Endothelial cell of umbilical vein (primary cell): ENCODE results near the gene PLS1. TPM values are rescaled to one million over a fixed set of nuclear protein-coding genes. Genes with fewer than 3 reads are reported as not detected.
A peak's percentile ranks its signal among the peaks of the same experiment; 100 is the strongest.

Source experiments
- Bru-seq: library from RNA; stranded (reverse); fragments of 400-500 nt; gene quantifications from one replicate; lab custom pipeline; 2021; lab: Mats Ljungman, UMichigan
- BruChase-seq, 2 experiments: library from RNA; stranded (reverse); fragments of 400-500 nt; gene quantifications; one replicate each; lab custom pipeline; 2021; lab: Mats Ljungman, UMichigan
- BruUV-seq: library from RNA; stranded (reverse); fragments of 400-500 nt; replicated peaks from 2 replicates; lab custom pipeline; 2021; lab: Mats Ljungman, UMichigan
- CTCF ChIA-PET: fragments of 300-600, 350-600 bp; sonication (Branson Sonifier 250); formaldehyde crosslinking; loops from one replicate; lab custom pipeline; 2021; ENCODE audit warnings: antibody characterized with exemption, inconsistent platforms; lab: Charles Lee
- POLR2A ChIA-PET: fragments of 300-600, 350-600 bp; sonication (Branson Sonifier 250); formaldehyde crosslinking; loops from one replicate; lab custom pipeline; 2021; ENCODE audit warnings: antibody characterized with exemption, inconsistent platforms; lab: Charles Lee
- DNase-seq: peaks from one replicate; pipeline ENCODE4 v3.0.0-alpha.2; 2011; ENCODE audit warnings: low read depth, low spot score
- FAIRE-seq: peaks from 2 replicates; lab custom pipeline; 2011; peaks lifted over from hg19 to GRCh38; lab: Jason Lieb, UNC
- H2AFZ ChIP-seq: 2 replicates; pipeline ENCODE4 v1.6.0; 2012; ENCODE audit warnings: low read depth, low read length, control low read depth, inconsistent platforms
- H3K27ac ChIP-seq: 2 replicates; pipeline ENCODE4 v1.5.1; 2011; ENCODE audit warnings: low read depth, mild to moderate bottlenecking, control low read depth, low read length, moderate library complexity; ENCODE audit not compliant: insufficient read depth
- H3K27me3 ChIP-seq, 2 experiments: 2 replicates each; pipeline versions ENCODE4 v1.6.0 to v1.6.1; 2011; ENCODE audit warnings: low read length in 2 of 2, mixed read lengths in 1 of 2; ENCODE audit not compliant: control insufficient read depth in 2 of 2, insufficient read depth in 2 of 2
- H3K36me3 ChIP-seq, 2 experiments: 2 replicates in 1 of 2; 3 replicates in 1 of 2; pipeline ENCODE4 v1.5.1; 2011; ENCODE audit warnings: low read length in 2 of 2, mild to moderate bottlenecking in 1 of 2, moderate library complexity in 1 of 2; ENCODE audit not compliant: control insufficient read depth in 2 of 2, insufficient read depth in 2 of 2; ENCODE audit errors: extremely low read depth in 1 of 2
- H3K4me1 ChIP-seq: 3 replicates; pipeline ENCODE4 v1.5.1; 2011; ENCODE audit warnings: mild to moderate bottlenecking, low read length; ENCODE audit not compliant: control insufficient read depth, insufficient read depth; ENCODE audit errors: extremely low read depth
- H3K4me2 ChIP-seq: 2 replicates; pipeline ENCODE4 v1.6.1; 2011; ENCODE audit warnings: low read length, control low read depth, mixed read lengths; ENCODE audit not compliant: insufficient read depth
- H3K4me3 ChIP-seq, 3 experiments: fragments of 200-600 bp in 1 of 3; sonication (generic), shearing (Covaris generic) in 1 of 3; replicated peaks in 1 of 3; 2 replicates each; pipeline ENCODE4 v1.5.1; 2011 to 2016; ENCODE audit warnings: control low read depth in 3 of 3, low read length in 3 of 3, mild to moderate bottlenecking in 2 of 3, inconsistent platforms in 1 of 3, low read depth in 1 of 3, moderate library complexity in 1 of 3; ENCODE audit not compliant: insufficient read depth in 1 of 3
- H3K79me2 ChIP-seq: 2 replicates; pipeline ENCODE4 v1.6.0; 2012; ENCODE audit warnings: low read length, inconsistent platforms; ENCODE audit not compliant: control insufficient read depth, insufficient read depth
- H3K9ac ChIP-seq: replicated peaks from 2 replicates; pipeline ENCODE3; 2011; ENCODE audit warnings: low read length, control low read depth; ENCODE audit not compliant: insufficient read depth; ENCODE audit errors: extremely low read depth
- H3K9me1 ChIP-seq: replicated peaks from 3 replicates; pipeline ENCODE4 v1.6.0; 2011; ENCODE audit warnings: mild to moderate bottlenecking, low read length; ENCODE audit not compliant: control insufficient read depth, insufficient read depth; ENCODE audit errors: extremely low read depth
- H3K9me3 ChIP-seq: replicated peaks from 2 replicates; pipeline ENCODE4 v1.5.1; 2012; ENCODE audit warnings: low read length, inconsistent platforms; ENCODE audit not compliant: control insufficient read depth, insufficient read depth
- H4K20me1 ChIP-seq: replicated peaks from 2 replicates; pipeline ENCODE3; 2011; ENCODE audit warnings: mild to moderate bottlenecking, low read length; ENCODE audit not compliant: control insufficient read depth, insufficient read depth; ENCODE audit errors: extremely low read depth
- POLR2A ChIP-seq: IDR thresholded peaks from 2 replicates; pipeline ENCODE4 v1.6.1; 2012; ENCODE audit warnings: low read depth, mild to moderate bottlenecking, control low read depth, low read length
- POLR2AphosphoS5 ChIP-seq: IDR thresholded peaks from 2 replicates; pipeline ENCODE4 v1.6.1; 2012; ENCODE audit warnings: low read depth, mild to moderate bottlenecking, control low read depth, low read length, moderate library complexity; ENCODE audit not compliant: insufficient read depth
- dilution Hi-C: fragments of 300-500 bp; cut with MboI; formaldehyde crosslinking; loops from one replicate; pipeline ENCODE4 v1.15.0; 2019; ENCODE audit warnings: low sequenced_read_pairs; ENCODE audit not compliant: extremely low pct_ligation_motif_present
- intact Hi-C: fragments of 100-400 bp; cut with micrococcal nuclease; formaldehyde crosslinking; loops from one replicate; pipeline ENCODE4 v1.10.0; 2022
- long read RNA-seq: library from polyadenylated mRNA; stranded (forward); transcript quantifications from one replicate; pipeline ENCODE4 v2.0.0, GENCODE V29; 2021
- polyA minus RNA-seq, 3 experiments: library from RNA; depleted of rRNA, polyadenylated mRNA; stranded (reverse); fragments of >200 nt; gene quantifications; 1 replicate in 1 of 3; 2 replicates in 2 of 3; pipeline ENCODE4 v1.2.3, GENCODE V29; 2011
- polyA plus RNA-seq, 4 experiments: library from polyadenylated mRNA; depleted of rRNA in 3 of 4; stranded (reverse) in 3 of 4; unstranded in 1 of 4; fragments of >200 nt; gene quantifications; 2 replicates each; pipeline versions ENCODE4 v1.2.1 to v1.2.3, GENCODE V29; 2011 to 2012; ENCODE audit warnings: missing spikeins in 1 of 4
- total RNA-seq: library from RNA; stranded (reverse); gene quantifications from 2 replicates; pipeline ENCODE4 v1.2.3, GENCODE V29; 2021

The PLS1 gene, protein sequence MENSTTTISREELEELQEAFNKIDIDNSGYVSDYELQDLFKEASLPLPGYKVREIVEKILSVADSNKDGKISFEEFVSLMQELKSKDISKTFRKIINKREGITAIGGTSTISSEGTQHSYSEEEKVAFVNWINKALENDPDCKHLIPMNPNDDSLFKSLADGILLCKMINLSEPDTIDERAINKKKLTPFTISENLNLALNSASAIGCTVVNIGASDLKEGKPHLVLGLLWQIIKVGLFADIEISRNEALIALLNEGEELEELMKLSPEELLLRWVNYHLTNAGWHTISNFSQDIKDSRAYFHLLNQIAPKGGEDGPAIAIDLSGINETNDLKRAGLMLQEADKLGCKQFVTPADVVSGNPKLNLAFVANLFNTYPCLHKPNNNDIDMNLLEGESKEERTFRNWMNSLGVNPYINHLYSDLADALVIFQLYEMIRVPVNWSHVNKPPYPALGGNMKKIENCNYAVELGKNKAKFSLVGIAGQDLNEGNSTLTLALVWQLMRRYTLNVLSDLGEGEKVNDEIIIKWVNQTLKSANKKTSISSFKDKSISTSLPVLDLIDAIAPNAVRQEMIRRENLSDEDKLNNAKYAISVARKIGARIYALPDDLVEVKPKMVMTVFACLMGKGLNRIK
- total RNA-seq = 1.3 and 2.9 TPM in 2 replicates
- 0.45 and 0.59 TPM in 2 replicates for polyA plus RNA-seq
- polyA plus RNA-seq (2011; cell fraction: cytosol; rRNA removed) = 0.58 and 0.71 TPM in 2 replicates
- 0.55 and 0.59 TPM in 2 replicates for polyA plus RNA-seq (2011; cell fraction: nucleus; rRNA removed)
- 0.41 and 1.7 TPM in 2 replicates for polyA plus RNA-seq (2012)
- 0.85 and 1.2 TPM in 2 replicates for polyA minus RNA-seq
- 5.4 TPM for polyA minus RNA-seq (2011; cell fraction: cytosol; rRNA and poly(A)+ RNA removed)
- polyA minus RNA-seq (2011; cell fraction: nucleus; rRNA and poly(A)+ RNA removed) = 0.48 and 1.5 TPM in 2 replicates
- Bru-seq, nascent RNA = percentile 28 among the genes with signal in this experiment
- percentile 36 among the genes with signal in this experiment for BruChase-seq, experiment 1, labeled RNA remaining after a 6-hour chase
- BruChase-seq, experiment 2, labeled RNA remaining after a 2-hour chase = percentile 31 among the genes with signal in this experiment
- long read RNA-seq, partial matches to known transcripts = 1 of 2 reads
- long read RNA-seq, other reads (novel, unspliced or antisense) = 0 of 2 reads

DNA sequence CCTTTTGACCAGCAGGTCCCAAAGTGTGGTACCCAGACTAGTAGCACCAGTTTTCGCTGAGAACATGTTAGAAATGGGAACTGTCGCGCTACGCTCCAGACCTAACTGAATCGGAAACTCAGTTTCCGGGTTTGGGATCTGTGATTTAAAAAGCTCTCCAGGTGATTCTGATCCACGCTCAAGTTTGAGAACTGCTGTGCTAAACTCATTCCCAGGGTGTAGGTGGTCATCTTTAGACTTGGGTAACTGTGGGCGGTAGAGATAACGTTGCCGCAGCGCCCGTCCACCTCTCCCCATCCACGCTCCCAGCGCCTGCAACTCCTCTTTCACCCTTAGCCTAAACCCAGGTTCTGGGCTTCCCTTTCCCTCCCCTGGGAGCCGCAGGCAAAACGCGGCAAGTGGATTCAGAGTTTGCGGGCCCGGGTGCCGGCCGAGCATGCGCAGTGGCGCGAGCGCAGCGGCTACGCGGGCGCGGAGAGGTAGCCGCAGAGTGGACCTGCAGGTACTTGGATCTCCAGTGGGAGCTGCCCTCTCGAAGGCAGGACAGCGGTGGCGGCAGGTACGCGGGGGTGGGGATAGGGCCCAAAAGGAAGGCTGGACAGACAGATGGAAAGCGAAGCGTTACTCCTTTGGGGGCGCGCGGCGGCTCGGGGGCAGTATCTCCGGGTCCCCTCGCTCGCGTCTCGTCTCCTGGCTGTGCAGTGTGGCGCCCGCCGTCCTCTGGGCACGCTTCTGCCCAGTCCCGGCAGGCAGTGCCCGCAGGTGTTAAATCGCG, at the start of gene PLS1:
Gene PLS1 (plus strand): TSS at position 443 of the 775 bp plus-strand sequence. CDS start 67,845 bp downstream, outside the sequence.
- ChIA-PET CTCF (interaction anchor here (2.7 kb wide), 1 partner anchor 9 kb away, joined by 12 read pairs; no protein-coding TSS in a partner anchor), POLR2A (no interaction called here)
- Histone ChIP-seq H3K4me1 (peaks cover 11% of the 10 kb centered on the region), H2AFZ (peak within 1 kb of the TSS; percentile 88), H3K9me3 (no peaks in the 10 kb centered on the region), H3K9ac (peak within 1 kb of the TSS; percentile 50), H3K36me3 (no peaks in the 10 kb centered on the region), H3K9me1 (no peaks in the 10 kb centered on the region), H3K27ac (peak within 1 kb of the TSS; percentile 2), H3K27me3 (no peaks in the 10 kb centered on the region), H3K79me2 (no peaks in the 10 kb centered on the region), H3K4me2 (peak within 1 kb of the TSS; percentile 79), H3K4me3 (peak within 1 kb of the TSS; percentile 11 to 72 (median 69)), H4K20me1 (no peaks in the 10 kb centered on the region)
- peak; percentile 88 for DNase-seq
- FAIRE-seq = peak; percentile 85
- BruUV-seq = TSS peak; percentile 77
- intact Hi-C loops (loop anchor here (1.0 to 5.0 kb wide), 5 partner anchors 18 to 405 kb away; partner anchors contain the start of genes ATR, TRPC1, U2SURP and XRN1), dilution Hi-C loops (no loop called here)
- peak; percentile 52 for TF ChIP-seq POLR2A
- TF ChIP-seq POLR2AphosphoS5 = no peak
